GM21723 (cell line): ENCODE data around the gene CHST3.
"Not testable (repeated sequence)": the region's sequence is repeated elsewhere in the genome, so short reads cannot be mapped to it uniquely, and the experiment has no call there.

ENCODE experiments used
- ATAC-seq: cut with Tn5 transposase; IDR thresholded peaks from one replicate; pipeline ENCODE4 v1.9.1; 2021; ENCODE audit warnings: mild to moderate bottlenecking, moderate library complexity; ENCODE audit not compliant: unreplicated experiment

Gene CHST3

DNA sequence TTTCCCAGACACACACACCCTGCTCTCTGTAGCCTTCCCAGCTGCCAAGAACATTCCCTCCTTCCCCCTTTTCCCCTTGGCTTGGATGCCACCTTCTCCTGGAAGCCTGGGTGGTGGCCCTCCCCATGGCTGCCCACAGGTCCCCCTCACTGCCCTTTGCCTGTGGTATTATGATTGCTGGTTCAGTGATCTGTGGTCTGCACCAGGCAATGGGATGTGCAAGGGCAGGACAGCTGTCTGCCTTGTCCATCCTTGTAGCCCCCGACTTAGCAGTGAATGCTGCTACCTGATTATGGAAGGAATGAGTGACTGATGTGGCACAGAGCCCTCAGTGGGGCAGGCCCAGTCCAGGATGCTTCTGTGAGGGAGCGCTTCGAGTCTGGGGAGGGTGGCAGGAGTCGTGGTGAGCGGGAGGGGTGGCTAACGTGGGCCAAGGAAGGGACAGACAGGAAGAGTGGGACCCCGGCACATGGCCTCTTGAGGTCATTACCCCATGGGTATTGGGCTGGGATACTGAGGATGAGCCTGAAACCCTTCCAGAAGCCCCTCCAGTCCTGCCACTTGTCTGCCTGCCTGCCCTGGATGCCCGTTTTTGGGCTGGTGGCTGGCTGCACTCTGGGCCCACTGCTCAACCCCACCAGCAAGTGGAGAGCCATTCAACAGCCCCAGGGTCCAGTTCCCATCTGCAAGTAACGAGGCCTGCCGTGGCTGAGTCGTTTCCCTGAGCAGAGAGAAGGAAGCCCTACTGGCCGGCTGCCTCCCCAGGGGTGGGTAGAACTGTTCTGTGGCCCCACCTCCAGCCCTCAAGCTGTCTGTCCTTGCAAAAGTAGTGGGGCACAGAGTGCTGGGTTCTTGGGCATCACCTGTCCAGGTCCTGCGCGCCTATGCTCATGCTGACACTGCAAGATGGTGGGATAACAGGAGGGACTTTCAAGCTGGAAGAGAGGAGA, 8.8 kb downstream of the CHST3 start:
- no peak for ATAC-seq

DNA sequence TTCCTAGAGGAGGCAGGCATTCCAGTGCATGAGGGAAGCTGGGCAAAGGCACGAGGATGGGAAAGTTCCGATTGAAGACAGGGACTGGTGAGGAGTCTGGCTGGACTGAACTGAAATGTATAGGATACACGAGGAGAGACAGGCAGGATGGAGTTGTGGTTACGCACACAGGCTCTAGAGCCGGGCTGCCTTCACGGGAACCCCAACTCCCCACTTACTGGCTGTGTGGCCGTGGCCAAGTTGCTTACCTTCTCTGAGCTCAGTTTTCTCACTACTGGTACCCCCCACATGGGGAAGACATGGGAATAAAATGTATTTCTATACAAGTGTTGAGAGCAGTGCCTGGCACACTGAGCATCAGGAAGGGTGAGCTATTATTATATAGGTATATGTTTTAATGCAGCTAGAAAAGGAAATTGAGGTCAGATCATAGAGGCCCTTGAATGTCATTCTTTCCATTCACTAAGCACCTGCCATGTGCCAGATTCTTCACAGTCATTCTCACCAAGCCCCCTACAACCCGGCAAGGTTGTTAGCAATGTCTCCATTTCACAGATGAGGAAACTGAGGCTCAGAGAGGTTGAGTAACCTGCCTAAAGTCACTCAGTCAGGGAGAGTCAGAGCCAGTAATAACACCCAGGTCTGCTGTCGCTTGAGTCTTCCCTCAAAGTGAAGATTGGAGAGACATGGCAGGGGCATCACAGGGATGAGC, 9.7 kb downstream of the CHST3 start:
- ATAC-seq: no peak

DNA sequence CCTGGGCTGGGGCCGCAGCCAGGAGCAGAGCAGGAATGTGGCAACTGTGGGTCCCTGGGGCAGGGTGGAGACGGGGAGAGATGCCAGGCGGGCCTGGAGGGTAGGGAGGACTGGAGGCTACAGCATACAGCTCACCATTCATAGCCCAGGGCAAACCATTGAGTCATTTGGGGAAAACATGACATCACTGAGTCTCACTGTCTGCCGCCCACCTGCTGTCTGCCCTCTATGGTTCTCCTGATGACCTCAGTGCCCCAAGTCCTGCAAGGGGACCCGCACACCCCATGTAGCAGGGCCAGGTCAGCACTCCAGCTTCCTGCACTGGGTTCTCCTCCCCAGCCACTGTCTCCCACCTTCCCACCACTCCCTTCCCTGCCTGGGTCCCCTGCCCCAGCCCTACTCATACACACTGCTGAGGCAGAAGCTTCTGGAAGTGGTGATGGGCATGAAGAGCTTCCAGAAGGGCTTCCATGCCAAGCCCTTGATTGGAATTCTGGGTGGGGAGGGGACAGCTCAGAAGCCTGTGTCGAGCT, 10.4 kb downstream of the CHST3 start:
- peak; percentile 66 for ATAC-seq

DNA sequence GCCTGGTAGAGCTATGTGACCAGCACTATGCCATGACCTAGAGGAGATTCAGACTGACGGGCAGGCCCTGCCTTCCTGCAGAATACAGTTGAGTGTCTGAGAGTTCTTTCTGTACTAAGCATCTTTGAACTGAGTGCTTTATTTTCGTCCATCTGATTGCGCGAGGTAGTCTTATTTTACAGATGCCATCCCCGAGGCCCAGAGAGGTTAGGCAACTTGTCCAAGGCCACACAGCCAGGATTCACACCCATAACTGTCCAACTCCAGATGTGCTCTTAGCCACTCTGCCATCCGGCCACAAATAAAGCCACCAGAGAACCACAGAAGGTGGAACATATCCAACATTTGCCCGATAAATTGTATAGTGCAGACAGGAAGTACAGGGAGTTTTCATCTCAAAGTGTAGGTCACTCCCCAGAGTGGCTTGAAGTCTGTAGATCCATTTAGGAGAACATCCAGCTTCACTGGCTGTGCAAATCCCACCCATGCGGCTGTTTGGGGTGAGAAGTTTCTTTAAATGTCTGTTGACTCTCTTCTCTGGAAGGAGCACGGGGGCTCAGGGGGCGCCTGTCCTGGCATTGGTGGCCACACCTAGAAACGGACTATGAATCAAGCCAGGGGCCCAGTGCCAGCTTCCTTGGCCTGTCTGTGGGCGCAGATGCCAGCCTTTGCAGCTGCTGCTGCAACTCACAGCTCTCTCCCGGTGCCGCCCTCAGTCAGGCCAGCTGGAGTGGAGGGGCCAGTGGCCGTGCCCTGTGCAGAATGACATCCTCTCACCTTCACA, 11.1 kb downstream of the CHST3 start:
- ATAC-seq: no peak

DNA sequence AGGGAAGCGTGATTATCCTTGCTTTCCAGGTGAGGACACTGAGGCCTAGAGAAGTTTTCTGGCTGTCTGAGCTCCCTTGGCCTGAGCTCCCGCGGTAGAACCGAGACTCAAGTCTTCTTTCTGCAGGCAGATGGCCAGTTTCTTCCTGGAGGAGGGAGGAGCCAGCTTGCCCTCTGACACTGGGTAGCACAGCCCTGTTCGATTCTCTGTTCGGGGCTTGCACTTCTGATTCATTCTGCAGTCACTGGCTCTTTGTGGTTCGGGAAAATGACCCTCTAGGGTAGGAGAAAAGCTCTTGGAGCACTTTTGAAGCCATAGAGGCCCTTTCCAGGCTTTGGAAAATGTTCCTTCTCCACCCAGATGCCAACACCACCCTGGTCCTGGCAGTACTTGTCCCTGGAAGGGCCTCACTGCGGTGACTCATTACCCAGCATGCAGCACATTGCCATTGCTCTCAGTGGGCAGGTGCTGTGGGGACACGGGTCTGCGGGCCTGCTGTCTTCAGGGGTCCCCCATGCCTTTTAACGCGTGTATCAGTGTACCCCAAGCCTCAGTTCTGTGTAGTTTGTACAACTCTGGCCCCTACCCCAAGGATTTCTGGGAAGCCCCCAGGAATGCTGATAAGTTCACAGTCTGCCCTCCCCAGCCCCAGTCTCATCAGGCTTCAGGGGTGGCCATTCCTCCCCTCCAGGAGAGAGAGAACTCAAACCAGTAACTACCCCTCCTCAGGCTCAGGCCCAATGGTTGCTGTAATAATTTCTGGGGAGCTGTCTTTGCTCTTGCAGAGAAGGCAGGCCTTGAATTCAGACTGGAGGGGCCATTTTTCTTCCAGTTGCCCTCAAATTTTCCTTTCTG, 11.9 kb downstream of the CHST3 start:
- ATAC-seq: no peak

DNA sequence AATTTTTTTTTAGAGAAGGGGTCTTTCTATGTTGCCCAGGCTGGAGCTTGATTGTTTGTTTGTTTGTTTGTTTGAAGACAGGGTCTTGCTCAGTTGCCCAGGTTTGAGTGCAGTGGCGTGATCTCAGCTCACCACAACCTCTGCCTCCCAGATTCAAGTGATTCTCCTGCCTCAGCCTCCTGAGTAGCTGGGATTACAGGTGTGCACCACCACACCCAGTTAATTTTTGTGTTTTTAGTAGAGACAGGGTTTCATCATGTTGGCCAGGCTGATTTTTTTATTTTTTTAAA, 13.4 kb downstream of the CHST3 start:
- not testable (repeated sequence) for ATAC-seq

DNA sequence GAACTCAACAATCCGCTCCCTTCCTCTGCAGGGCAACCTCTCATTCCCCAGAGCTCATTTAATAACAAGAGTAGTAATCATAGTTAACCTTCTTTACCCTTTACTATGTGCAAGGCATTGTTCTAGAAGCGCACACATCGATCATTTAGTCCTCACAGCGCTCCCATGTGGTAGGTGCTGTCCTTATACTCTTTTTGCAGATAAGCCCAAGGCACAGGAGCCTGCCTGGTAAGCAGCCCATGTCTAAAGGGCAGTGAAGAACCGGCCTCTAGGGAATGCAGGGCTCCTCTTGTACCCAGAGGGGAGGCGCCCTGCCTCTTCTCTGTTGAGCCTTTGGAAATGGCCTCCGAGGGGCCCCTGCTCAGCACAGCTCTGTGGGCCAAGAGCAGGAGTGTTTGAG, 14.3 kb downstream of the CHST3 start:
- no peak for ATAC-seq

DNA sequence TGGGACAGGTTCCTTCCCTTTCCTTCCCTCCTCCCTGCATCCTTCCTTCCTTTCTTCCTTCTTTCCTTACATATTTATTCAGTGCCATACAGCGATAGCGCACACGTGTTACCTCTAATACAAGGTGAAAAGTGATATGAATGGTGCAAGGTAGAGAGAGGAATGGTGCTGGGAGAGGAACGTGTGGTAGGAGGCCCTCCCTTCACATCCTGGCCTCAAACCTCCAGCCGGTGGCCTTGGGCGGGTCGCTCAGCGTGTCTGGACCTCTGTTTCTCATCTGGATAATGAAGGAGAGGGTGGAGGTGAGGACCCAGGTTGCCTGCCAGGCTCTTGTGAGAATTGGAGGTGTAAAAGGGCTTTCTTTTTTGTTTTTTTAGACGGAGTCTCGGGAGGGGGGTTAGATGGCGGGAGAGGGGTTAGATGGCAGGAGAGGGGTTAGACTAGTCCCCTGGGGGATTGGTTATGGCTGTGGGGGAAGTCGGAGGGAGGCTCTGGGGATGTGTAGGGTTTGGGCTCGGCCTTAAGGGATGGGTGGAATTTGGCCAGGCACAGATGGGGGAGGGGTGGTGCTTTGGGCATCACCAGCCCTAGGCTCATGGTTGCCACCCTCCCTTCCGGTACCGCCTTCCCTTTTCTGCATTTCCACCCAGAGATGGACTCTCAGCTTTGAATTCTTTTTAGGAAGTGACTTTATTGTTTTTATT, 14.9 kb downstream of the CHST3 start:
- no peak for ATAC-seq

DNA sequence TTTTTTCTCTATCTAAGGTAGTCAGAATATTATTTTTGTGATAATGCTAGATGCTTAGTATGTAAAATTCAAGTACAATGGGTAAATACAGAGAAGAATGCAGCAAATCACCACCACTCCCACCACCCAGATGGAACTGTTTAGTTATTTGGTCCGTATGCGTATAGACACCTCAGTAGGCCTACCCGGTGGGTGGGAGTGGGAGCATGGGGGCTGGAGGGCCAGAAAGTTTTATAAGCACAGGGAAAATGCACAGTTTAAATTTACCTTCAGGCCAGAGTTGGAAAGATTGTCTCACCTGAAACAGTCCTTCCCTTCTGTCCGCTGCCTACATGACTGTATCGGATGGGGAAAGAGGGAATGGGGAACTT, 15.5 kb downstream of the CHST3 start:
- no peak for ATAC-seq

DNA sequence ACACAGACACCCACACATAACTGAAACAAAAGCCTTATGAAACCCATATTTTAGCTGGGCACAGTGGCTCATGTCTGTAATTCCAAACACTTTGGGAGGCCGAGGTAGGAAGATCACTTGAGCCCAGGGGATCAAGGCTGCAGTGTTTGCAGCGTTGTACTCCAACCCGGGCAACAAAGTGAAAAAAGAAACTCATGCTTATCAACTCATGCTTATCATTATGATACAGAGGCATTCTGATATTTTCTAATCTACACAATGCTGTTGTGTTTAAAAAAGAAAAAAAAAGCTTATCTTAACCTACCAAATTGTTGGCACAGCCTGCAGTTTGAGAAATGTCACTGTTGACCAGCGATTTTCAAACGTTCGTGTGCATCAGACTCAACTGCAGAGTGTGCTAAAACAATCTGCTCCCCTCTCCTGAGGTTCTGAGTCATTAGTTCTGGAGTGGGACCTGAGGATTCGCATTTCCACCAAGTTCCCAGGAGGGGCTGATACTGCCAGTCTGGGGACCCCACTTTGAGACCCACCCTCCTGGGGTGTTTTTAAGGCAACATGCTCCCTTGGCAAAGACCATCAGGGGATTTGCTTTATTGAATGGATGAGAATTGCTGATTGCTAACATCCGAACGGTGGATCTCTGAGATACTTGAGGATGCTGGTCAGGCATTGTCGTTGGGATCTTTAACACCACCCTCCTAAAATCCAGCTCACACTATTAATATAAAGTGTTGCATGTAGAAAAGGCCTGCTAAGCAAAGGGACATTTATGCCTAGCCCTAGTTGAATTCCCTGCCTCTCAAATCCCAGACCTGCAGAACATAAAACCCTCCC, 16.2 kb downstream of the CHST3 start:
- no peak for ATAC-seq

DNA sequence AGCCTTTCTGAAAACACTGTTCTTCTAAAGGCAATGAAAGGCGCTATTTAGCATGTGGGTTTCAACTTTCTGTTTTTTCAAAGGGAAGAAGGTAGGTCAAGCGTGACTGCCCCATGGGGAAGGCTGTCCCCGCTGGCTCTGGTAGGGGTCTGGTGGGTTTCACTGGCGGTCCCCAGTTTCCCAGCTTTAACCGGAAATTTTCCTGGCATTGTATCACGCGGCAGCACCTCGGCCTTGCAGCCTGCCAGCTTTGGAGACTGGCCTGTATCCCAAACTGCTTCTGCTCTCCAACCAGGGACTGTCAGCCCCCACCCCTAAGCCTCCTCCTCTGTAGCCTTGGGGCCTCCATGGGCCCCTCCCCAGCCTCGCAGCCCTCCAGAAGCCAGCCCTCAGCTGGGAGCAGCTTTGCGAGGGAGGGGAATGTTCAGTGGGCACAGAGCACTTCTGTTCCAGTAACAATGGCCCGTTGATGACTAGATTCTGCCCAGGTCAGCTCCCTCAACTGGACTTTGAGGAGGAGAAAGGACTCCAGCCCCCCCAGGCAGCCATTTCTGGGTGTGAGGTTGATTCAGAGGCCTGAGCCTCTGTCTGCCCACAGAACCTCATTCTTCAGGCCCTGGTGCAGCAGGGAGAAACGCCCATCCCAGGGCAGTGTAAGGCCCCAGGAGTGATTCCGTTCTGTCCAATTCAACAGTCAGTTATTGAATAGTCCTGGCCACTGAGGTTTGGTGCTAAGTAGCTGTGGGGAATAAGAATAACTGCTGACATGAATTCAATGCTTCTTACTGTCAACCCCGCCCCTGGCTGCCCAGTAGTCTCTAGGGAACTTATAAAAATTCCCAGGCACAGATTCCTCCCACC, 17.1 kb downstream of the CHST3 start:
- no peak for ATAC-seq

DNA sequence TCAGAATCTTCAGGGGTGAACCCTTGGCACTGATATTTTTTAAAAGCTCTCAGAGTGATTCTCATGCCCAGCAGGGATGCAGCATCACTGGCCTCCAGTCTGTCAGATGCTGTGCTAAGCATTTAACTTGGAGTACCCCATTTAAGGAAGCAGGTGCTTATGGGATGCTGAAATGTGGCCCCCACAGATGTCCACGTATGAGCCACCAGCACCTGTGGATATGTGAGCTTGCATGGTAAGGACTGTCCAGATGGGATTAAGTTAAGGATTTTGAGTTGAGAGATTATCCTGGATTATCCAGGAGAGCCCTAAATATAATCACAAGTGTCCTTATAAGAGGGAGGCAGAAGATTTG, 17.7 kb downstream of the CHST3 start:
- no peak for ATAC-seq

DNA sequence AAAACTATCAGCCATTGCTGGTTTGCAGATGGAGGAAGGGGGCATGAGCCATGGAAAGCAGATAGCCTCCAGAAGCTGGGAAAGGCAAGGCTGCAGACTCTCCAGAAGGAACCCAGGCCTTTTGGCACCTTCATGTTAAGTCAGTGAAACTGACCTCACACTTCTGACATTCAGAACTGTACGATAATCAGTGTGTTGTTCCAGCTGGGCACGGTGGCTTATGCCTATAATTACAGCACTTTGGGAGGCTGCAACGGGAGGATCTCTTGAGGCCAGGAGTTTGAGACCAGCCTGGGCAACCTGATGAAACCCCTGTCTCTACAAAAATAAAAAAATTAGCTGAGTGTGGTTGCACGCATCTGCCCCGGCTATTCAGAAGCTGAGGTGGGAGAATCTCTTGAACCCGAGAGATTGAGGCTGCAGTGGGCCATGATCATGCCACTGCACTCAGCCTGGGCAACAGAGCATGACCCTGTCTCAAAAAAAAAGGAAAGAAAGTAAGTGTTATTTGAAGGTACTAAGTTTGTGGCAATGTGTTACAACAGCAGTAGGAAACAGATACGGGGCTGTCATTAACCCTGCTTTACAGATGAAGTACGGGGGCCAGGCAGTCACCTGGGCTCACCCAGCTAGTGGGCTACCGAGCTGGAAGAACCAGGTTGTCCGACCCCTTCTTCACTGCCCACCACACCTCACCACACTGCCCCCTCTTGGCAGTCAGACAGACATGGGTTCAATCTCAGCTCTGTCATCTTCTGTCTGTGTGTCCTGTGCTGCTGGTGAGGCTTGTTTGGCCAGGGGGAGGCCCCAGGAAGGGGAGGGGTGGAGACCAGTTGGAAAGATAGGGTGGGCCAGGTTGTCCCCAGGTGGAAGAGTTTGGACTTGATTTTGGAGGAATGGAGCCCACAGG, 18.3 kb downstream of the CHST3 start:
- ATAC-seq: no peak

DNA sequence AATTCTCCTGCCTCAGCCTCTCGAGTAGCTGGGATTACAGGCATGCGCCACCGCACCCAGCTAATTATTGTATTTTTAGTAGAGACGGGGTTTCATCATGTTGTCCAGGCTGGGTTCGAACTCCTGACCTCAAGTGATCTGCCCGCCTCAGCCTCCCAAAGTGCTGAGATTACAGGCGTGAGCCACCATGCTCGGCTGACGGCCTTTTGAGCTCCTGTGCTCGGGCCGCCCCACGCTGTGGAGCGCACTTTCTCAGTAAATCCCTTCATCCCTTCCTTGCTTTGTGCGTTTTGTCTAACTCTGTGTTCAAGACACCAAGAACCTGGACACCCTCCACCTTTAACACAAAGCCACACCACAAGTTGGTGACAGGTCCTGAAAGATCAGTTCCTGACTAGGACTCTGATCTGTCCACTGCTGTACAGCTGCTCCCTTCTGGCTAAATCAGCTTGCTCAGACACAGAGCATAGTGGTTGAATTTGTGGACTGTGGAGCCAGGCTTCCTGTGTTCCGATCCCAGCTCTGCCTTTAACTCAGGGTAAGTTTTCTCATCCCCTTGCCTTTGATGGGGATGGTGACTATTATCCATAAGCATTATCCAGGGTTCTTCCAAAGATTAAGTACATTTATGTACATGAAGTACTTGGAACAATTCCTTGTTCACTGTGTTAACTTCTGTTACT, 20.1 kb downstream of the CHST3 start:
- no peak for ATAC-seq

DNA sequence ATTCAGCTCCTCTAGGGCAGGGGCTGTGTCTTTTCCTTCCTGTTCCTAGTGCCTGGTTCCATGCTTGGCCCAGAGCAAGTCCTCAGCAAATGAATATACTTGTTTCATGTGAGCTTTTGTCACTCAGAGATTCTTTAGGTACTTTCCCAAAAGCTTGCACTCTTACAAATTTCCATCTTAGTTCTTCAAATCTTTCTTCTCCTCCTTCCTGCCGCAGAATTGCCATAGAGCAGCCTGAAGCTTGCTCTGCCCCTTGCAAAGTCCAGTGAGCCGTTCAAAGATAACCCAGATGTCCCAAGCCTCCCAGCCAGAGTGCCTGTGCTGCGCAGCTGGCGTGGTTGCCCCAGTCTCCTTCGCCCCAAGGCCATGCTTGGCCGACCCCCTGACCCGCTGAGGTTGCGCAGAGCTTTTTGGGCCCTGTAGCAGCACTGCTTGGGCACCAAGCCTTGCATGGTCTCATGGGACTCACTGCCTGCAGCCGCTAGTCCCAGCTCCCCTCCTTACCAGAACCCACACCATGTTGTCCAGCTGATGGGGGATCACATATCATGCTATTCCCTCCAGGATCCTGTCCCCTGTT, 20.7 kb downstream of the CHST3 start:
- ATAC-seq: no peak

DNA sequence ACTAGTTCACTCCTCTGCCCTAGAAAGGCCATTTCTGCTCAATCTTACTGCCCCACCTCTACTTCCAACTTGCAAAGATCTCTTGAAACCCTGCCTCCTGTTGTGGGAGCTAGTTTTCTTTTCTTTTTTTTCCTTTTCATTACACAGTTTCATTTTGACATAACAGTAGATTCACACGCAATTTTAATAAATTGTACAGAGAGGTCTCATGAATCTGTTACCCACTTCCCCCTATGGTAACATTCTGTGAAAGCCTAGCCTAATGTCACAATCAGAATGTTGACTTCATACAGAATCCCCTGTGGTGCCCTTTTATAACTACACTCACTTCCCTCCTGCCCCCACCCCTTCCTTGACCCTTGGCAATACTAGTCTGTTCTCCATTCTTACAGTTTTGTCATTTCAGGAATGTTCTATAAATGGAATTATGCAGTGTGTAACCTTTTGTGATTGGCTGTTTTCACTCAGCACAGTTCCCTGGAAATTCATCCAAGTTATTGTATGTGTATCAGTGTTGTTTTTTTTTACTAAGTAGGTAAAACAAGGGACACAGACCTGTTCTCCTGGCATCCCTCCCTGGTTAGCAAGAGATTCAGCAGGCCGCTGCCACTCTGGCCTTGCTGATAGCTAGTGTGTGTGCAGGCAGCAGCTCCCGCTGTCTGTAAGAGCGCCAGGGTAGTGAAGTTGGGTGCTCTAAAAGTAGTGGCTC, 21.5 kb downstream of the CHST3 start:
- ATAC-seq: no peak
